Mesendoderm (in vitro differentiated cells): Measurements from ENCODE around the gene SLC5A9.

Source experiments
- DNase-seq: peaks from one replicate; pipeline ENCODE4 v3.0.0; 2013
- H2AK5ac ChIP-seq: 2 replicates; pipeline ENCODE4 v1.6.1; 2013; ENCODE audit warnings: low read length, inconsistent platforms
- H2BK120ac ChIP-seq: 2 replicates; pipeline ENCODE4 v1.6.1; 2013; ENCODE audit warnings: low read depth, mild to moderate bottlenecking, low read length, moderate library complexity, mixed read lengths
- H2BK15ac ChIP-seq: replicated peaks from 2 replicates; pipeline ENCODE4 v1.6.1; 2013; ENCODE audit warnings: low read depth, mild to moderate bottlenecking, moderate library complexity
- H2BK5ac ChIP-seq: 2 replicates; pipeline ENCODE4 v1.6.1; 2013; ENCODE audit warnings: low read length, inconsistent platforms
- H3K18ac ChIP-seq: 2 replicates; pipeline ENCODE4 v1.6.1; 2013; ENCODE audit warnings: mild to moderate bottlenecking, low read length, mixed read lengths
- H3K23ac ChIP-seq: one replicate; pipeline ENCODE4 v1.6.1; 2013; ENCODE audit warnings: low read length
- H3K27ac ChIP-seq: 2 replicates; pipeline ENCODE4 v1.5.1; 2013; ENCODE audit warnings: low read depth, mild to moderate bottlenecking, inconsistent platforms, low read length, moderate library complexity
- H3K27me3 ChIP-seq: 2 replicates; pipeline ENCODE4 v1.6.1; 2013; ENCODE audit warnings: low read length, control low read depth, mild to moderate bottlenecking, inconsistent platforms; ENCODE audit not compliant: insufficient read depth, poor library complexity
- H3K36me3 ChIP-seq: 2 replicates; pipeline ENCODE4 v1.6.1; 2013; ENCODE audit warnings: low read length, inconsistent platforms; ENCODE audit not compliant: control insufficient read depth, insufficient read depth
- H3K4ac ChIP-seq: one replicate; pipeline ENCODE4 v1.6.1; 2013; ENCODE audit warnings: low read depth, mild to moderate bottlenecking, low read length, moderate library complexity
- H3K4me1 ChIP-seq: 2 replicates; pipeline ENCODE4 v1.6.1; 2013; ENCODE audit warnings: low read depth, low read length, inconsistent platforms; ENCODE audit not compliant: control insufficient read depth
- H3K4me2 ChIP-seq: 2 replicates; pipeline ENCODE4 v1.6.1; 2013; ENCODE audit warnings: low read length
- H3K4me3 ChIP-seq: 2 replicates; pipeline ENCODE4 v1.5.1; 2013; ENCODE audit warnings: mild to moderate bottlenecking, low read length
- H3K56ac ChIP-seq: one replicate; pipeline ENCODE4 v1.6.1; 2013; ENCODE audit warnings: low read length
- H3K79me1 ChIP-seq: 2 replicates; pipeline ENCODE4 v1.6.1; 2013; ENCODE audit warnings: low read length, inconsistent platforms
- H3K79me2 ChIP-seq: 2 replicates; pipeline ENCODE4 v1.6.1; 2013; ENCODE audit warnings: mild to moderate bottlenecking, low read length; ENCODE audit not compliant: control insufficient read depth, insufficient read depth
- H3K9ac ChIP-seq: 2 replicates; pipeline ENCODE4 v1.6.1; 2013; ENCODE audit warnings: low read length, inconsistent platforms
- H4K5ac ChIP-seq: one replicate; pipeline ENCODE4 v1.6.1; 2013; ENCODE audit warnings: low read length
- H4K8ac ChIP-seq: one replicate; pipeline ENCODE4 v1.6.1; 2013; ENCODE audit warnings: low read depth, mild to moderate bottlenecking, control low read depth, low read length, moderate library complexity
- WGBS: extraction: QIAGEN DNeasy Blood & Tissue Kit; methylation state at CpG from one replicate; pipeline ENCODE4 v1.1.7; 2013; ENCODE audit warnings: low lambda C conversion rate, missing lambda C conversion rate; ENCODE audit not compliant: insufficient coverage; ENCODE audit errors: extremely low coverage; 5-methylcytosine and 5-hydroxymethylcytosine counted together

Gene SLC5A9

DNA sequence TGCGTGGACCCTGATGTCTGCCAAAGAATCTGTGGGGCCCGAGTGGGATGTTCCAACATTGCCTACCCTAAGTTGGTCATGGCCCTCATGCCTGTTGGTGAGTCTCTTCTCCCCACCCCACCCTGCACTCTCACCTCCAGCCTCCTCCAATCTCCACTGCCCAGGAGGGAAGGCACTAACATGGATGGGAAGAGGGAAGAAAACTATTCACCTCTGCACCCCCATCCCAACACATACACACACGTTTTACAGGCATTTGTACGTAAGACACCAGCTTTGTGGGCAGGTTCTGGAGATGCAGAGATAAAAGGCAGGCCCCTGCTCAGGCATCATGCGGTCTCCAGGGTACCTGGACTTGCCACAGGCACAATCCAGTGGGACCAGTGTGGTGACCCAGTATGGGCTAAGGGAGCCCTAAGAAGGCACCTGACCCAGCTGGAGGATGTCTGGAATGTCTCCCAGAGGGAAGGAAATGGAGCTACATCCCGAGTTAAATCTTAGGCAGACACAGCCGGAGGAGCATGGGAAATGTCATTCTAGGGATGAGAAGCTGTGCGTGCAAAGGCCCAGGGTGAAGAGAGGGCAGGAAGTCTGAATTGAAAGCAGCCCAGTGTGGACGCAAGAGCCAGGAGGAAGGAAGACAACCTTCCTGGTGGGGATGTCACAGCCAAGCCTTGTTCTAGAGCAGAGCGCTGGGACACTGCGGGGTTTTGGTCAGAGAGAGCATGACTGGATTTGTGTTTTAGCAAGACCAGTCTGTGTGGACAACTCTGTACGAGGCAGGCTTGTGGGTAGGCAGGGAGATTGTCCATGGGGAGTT, 11.4 kb downstream of the SLC5A9 start:
- Histone ChIP-seq H4K5ac (no peak overlapping the region), H2AK5ac (no peak overlapping the region), H3K56ac (peak overlapping the region; percentile 10), H3K27me3 (no peaks in the 10 kb centered on the region), H4K8ac (no peak overlapping the region), H3K79me2 (no peaks in the 10 kb centered on the region), H3K23ac (no peak overlapping the region), H3K9ac (no peak overlapping the region), H3K79me1 (no peaks in the 10 kb centered on the region), H3K4ac (no peak overlapping the region), H3K18ac (no peak overlapping the region), H3K4me1 (peaks cover 2% of the 10 kb centered on the region), H2BK5ac (no peak overlapping the region), H3K4me3 (no peak overlapping the region), H3K36me3 (no peaks in the 10 kb centered on the region), H3K4me2 (no peak overlapping the region), H2BK15ac (no peak overlapping the region), H3K27ac (no peak overlapping the region), H2BK120ac (no peak overlapping the region)
- DNase-seq: no peak
- WGBS: no CpG with 5 or more reads among the region's 12 CpGs

DNA sequence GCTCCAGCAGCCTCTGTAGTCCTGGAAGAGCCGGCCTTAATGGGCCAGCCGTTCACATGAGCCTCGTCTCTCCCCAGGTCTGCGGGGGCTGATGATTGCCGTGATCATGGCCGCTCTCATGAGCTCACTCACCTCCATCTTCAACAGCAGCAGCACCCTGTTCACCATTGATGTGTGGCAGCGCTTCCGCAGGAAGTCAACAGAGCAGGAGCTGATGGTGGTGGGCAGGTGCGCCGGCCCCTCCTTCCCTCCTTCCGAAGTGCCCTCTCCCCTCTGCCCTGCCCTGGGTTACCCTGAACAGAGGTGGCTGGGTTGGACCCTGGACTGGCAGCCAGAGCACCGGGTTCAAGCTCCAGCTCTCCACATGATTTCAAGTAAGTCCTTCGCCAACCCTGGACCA, 13.1 kb downstream of the SLC5A9 start:
- Histone ChIP-seq H3K79me2 (no peaks in the 10 kb centered on the region), H3K4ac (no peak overlapping the region), H3K18ac (no peak overlapping the region), H3K36me3 (no peaks in the 10 kb centered on the region), H3K23ac (no peak overlapping the region), H4K5ac (no peak overlapping the region), H3K4me1 (peaks cover 2% of the 10 kb centered on the region), H3K4me3 (no peak overlapping the region), H2AK5ac (no peak overlapping the region), H3K27me3 (no peaks in the 10 kb centered on the region), H2BK5ac (no peak overlapping the region), H3K27ac (no peak overlapping the region), H2BK15ac (no peak overlapping the region), H3K9ac (no peak overlapping the region), H3K56ac (peak overlapping the region; percentile 11), H4K8ac (no peak overlapping the region), H3K79me1 (no peaks in the 10 kb centered on the region), H2BK120ac (no peak overlapping the region), H3K4me2 (no peak overlapping the region)
- WGBS: no CpG with 5 or more reads among the region's 13 CpGs
- DNase-seq: no peak

DNA sequence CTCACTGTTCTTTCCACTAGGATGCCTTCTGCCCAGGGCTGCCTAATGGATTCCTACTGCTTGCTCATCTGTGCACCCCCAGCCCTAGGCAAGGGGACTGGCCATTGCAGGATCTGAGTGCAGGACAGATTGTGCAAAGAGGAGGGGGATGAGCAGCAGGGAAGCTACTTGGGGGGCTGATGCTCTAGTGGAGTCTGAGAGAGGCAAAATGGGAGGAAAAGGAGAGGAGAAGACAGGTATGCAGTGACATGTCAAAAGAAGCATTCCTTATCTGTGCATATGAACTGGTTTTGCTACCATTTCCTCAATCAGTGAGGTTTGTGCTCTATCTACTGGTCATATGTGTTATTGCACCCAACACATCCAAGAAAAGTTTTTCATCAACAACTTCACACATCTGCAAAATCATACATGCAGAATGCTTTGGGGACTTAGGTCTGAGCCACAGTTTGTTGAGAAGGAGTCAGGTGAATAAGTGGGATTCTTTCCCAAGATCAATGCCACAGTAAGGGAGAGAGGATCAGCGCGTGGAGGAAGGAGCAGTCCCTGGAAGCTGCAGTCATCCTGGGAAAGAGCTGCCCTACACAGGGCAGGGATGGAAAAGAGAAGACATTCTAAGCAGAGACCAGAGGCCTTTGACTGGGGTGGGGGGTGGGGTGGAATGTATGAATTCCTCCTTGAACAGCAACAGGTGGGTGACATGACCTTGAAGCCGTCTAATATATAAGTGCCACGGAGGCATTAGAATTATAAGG, 14.4 kb downstream of the SLC5A9 start:
- Histone ChIP-seq H3K27me3 (no peaks in the 10 kb centered on the region), H3K4me2 (no peak overlapping the region), H3K4ac (no peak overlapping the region), H2BK5ac (no peak overlapping the region), H3K4me1 (peaks cover 2% of the 10 kb centered on the region), H4K8ac (no peak overlapping the region), H3K79me2 (no peaks in the 10 kb centered on the region), H4K5ac (no peak overlapping the region), H3K9ac (no peak overlapping the region), H2AK5ac (no peak overlapping the region), H2BK120ac (no peak overlapping the region), H3K4me3 (no peak overlapping the region), H3K56ac (peak overlapping the region; percentile 58), H3K23ac (no peak overlapping the region), H2BK15ac (no peak overlapping the region), H3K18ac (no peak overlapping the region), H3K27ac (no peak overlapping the region), H3K36me3 (no peaks in the 10 kb centered on the region), H3K79me1 (no peaks in the 10 kb centered on the region)
- WGBS: no CpG with 5 or more reads among the region's 4 CpGs
- peak; percentile 79 for DNase-seq

DNA sequence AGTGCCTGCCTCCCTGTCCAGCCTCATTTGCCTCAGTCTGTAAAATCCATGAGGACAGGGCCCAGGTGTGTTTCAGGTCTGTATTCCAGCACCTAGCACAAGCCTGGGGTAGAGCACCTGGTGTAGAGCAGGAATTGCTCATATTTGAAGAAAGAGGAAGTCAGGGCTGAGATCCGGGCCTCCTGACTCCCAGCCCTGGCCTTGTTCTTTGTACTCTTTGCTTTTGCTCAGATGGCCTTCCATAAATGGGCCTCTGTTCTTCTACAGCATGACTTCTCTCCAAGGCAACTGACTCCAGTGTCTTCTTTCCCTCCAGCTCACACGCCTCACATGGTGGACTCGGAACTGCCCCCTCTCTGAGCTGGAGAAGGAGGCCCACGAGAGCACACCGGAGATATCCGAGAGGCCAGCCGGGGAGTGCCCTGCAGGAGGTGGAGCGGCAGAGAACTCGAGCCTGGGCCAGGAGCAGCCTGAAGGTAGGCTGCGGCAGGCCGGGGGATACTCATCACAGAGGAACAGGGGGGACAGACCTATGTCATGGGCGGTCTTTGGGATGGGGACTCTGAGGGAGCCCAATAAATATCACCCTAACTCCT, 19.7 kb downstream of the SLC5A9 start:
- Histone ChIP-seq H3K4me2 (no peak overlapping the region), H4K5ac (no peak overlapping the region), H3K9ac (no peak overlapping the region), H3K27ac (no peak overlapping the region), H3K79me1 (no peaks in the 10 kb centered on the region), H2BK5ac (no peak overlapping the region), H3K56ac (no peak overlapping the region), H3K23ac (no peak overlapping the region), H3K4ac (no peak overlapping the region), H3K4me3 (no peak overlapping the region), H4K8ac (no peak overlapping the region), H3K27me3 (no peaks in the 10 kb centered on the region), H2BK15ac (no peak overlapping the region), H2BK120ac (no peak overlapping the region), H3K4me1 (no peaks in the 10 kb centered on the region), H3K79me2 (no peaks in the 10 kb centered on the region), H3K18ac (no peak overlapping the region), H2AK5ac (no peak overlapping the region), H3K36me3 (no peaks in the 10 kb centered on the region)
- no peak for DNase-seq
- no CpG with 5 or more reads among the region's 12 CpGs for WGBS

DNA sequence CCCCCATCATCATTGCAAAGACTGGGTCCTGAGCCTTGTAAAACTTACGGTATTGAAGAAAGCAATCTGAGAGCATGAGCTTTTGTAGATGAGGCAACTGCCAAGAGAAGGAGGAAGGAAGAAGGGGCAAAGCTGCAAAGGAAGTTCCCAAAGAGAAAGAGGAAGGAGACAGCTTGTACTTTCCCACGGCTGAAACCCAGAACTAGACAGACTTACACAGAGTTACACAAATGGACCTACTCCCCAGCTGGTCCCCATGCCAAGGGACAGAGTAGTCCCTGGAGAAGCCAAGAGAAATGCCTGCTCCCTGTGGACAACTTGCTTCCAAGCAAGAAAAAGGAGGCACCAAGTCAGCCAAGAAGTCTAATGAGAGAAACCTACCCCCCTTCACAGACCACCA, 22.6 kb downstream of the SLC5A9 start:
- Histone ChIP-seq H3K36me3 (no peaks in the 10 kb centered on the region), H3K18ac (no peak overlapping the region), H3K4me2 (no peak overlapping the region), H3K79me1 (no peaks in the 10 kb centered on the region), H3K27ac (no peak overlapping the region), H2BK15ac (no peak overlapping the region), H2BK120ac (no peak overlapping the region), H3K23ac (no peak overlapping the region), H4K5ac (no peak overlapping the region), H4K8ac (no peak overlapping the region), H3K4me3 (no peak overlapping the region), H3K9ac (no peak overlapping the region), H3K79me2 (no peaks in the 10 kb centered on the region), H3K56ac (no peak overlapping the region), H3K27me3 (no peaks in the 10 kb centered on the region), H2BK5ac (no peak overlapping the region), H2AK5ac (no peak overlapping the region), H3K4me1 (no peaks in the 10 kb centered on the region), H3K4ac (no peak overlapping the region)
- no peak for DNase-seq
- no CpG with 5 or more reads among the region's 2 CpGs for WGBS
